Endothelial cell of umbilical vein (primary cell): Measurements from ENCODE around the gene ANGPTL1. TPM values are rescaled to one million over a fixed set of nuclear protein-coding genes. Genes with fewer than 3 reads are reported as not detected.

Experiments
- BruUV-seq: library from RNA; stranded (reverse); fragments of 400-500 nt; replicated peaks from 2 replicates; lab custom pipeline; 2021; lab: Mats Ljungman, UMichigan
- CTCF ChIA-PET: fragments of 300-600, 350-600 bp; sonication (Branson Sonifier 250); formaldehyde crosslinking; loops from one replicate; lab custom pipeline; 2021; ENCODE audit warnings: antibody characterized with exemption, inconsistent platforms; lab: Charles Lee
- POLR2A ChIA-PET: fragments of 300-600, 350-600 bp; sonication (Branson Sonifier 250); formaldehyde crosslinking; loops from one replicate; lab custom pipeline; 2021; ENCODE audit warnings: antibody characterized with exemption, inconsistent platforms; lab: Charles Lee
- DNase-seq: peaks from one replicate; pipeline ENCODE4 v3.0.0-alpha.2; 2011; ENCODE audit warnings: low read depth, low spot score
- FAIRE-seq: peaks from 2 replicates; lab custom pipeline; 2011; peaks lifted over from hg19 to GRCh38; lab: Jason Lieb, UNC
- H2AFZ ChIP-seq: 2 replicates; pipeline ENCODE4 v1.6.0; 2012; ENCODE audit warnings: low read depth, low read length, control low read depth, inconsistent platforms
- H3K27ac ChIP-seq: 2 replicates; pipeline ENCODE4 v1.5.1; 2011; ENCODE audit warnings: low read depth, mild to moderate bottlenecking, control low read depth, low read length, moderate library complexity; ENCODE audit not compliant: insufficient read depth
- H3K27me3 ChIP-seq, 2 experiments: 2 replicates each; pipeline versions ENCODE4 v1.6.0 to v1.6.1; 2011; ENCODE audit warnings: low read length in 2 of 2, mixed read lengths in 1 of 2; ENCODE audit not compliant: control insufficient read depth in 2 of 2, insufficient read depth in 2 of 2
- H3K36me3 ChIP-seq, 2 experiments: 2 replicates in 1 of 2; 3 replicates in 1 of 2; pipeline ENCODE4 v1.5.1; 2011; ENCODE audit warnings: low read length in 2 of 2, mild to moderate bottlenecking in 1 of 2, moderate library complexity in 1 of 2; ENCODE audit not compliant: control insufficient read depth in 2 of 2, insufficient read depth in 2 of 2; ENCODE audit errors: extremely low read depth in 1 of 2
- H3K4me1 ChIP-seq: 3 replicates; pipeline ENCODE4 v1.5.1; 2011; ENCODE audit warnings: mild to moderate bottlenecking, low read length; ENCODE audit not compliant: control insufficient read depth, insufficient read depth; ENCODE audit errors: extremely low read depth
- H3K4me2 ChIP-seq: 2 replicates; pipeline ENCODE4 v1.6.1; 2011; ENCODE audit warnings: low read length, control low read depth, mixed read lengths; ENCODE audit not compliant: insufficient read depth
- H3K4me3 ChIP-seq, 3 experiments: fragments of 200-600 bp in 1 of 3; sonication (generic), shearing (Covaris generic) in 1 of 3; replicated peaks in 1 of 3; 2 replicates each; pipeline ENCODE4 v1.5.1; 2011 to 2016; ENCODE audit warnings: control low read depth in 3 of 3, low read length in 3 of 3, mild to moderate bottlenecking in 2 of 3, inconsistent platforms in 1 of 3, low read depth in 1 of 3, moderate library complexity in 1 of 3; ENCODE audit not compliant: insufficient read depth in 1 of 3
- H3K79me2 ChIP-seq: 2 replicates; pipeline ENCODE4 v1.6.0; 2012; ENCODE audit warnings: low read length, inconsistent platforms; ENCODE audit not compliant: control insufficient read depth, insufficient read depth
- H3K9ac ChIP-seq: replicated peaks from 2 replicates; pipeline ENCODE3; 2011; ENCODE audit warnings: low read length, control low read depth; ENCODE audit not compliant: insufficient read depth; ENCODE audit errors: extremely low read depth
- H3K9me1 ChIP-seq: replicated peaks from 3 replicates; pipeline ENCODE4 v1.6.0; 2011; ENCODE audit warnings: mild to moderate bottlenecking, low read length; ENCODE audit not compliant: control insufficient read depth, insufficient read depth; ENCODE audit errors: extremely low read depth
- H3K9me3 ChIP-seq: replicated peaks from 2 replicates; pipeline ENCODE4 v1.5.1; 2012; ENCODE audit warnings: low read length, inconsistent platforms; ENCODE audit not compliant: control insufficient read depth, insufficient read depth
- H4K20me1 ChIP-seq: replicated peaks from 2 replicates; pipeline ENCODE3; 2011; ENCODE audit warnings: mild to moderate bottlenecking, low read length; ENCODE audit not compliant: control insufficient read depth, insufficient read depth; ENCODE audit errors: extremely low read depth
- EZH2 ChIP-seq: IDR thresholded peaks from 2 replicates; pipeline ENCODE4 v1.6.1; 2012; ENCODE audit warnings: borderline replicate concordance, low read depth, mild to moderate bottlenecking, moderate library complexity, low read length, inconsistent platforms; ENCODE audit not compliant: severe bottlenecking
- FOS ChIP-seq: IDR thresholded peaks from 2 replicates; pipeline ENCODE4 v1.6.1; 2011; ENCODE audit warnings: mild to moderate bottlenecking, low read length, moderate library complexity, borderline replicate concordance; ENCODE audit not compliant: insufficient read depth
- GATA2 ChIP-seq: IDR thresholded peaks from 2 replicates; pipeline ENCODE4 v1.7.0; 2011; ENCODE audit warnings: low read depth, mild to moderate bottlenecking, moderate library complexity, mixed read lengths, low read length; ENCODE audit not compliant: insufficient read length, insufficient read depth
- JUN ChIP-seq: IDR thresholded peaks from 2 replicates; pipeline ENCODE4 v1.6.1; 2011; ENCODE audit warnings: borderline replicate concordance, low read depth; ENCODE audit not compliant: insufficient read length, insufficient read depth
- MYC ChIP-seq: IDR thresholded peaks from one replicate; pipeline ENCODE4 v1.6.1; 2011; ENCODE audit warnings: mild to moderate bottlenecking, low read depth, low read length
- POLR2A ChIP-seq: IDR thresholded peaks from 2 replicates; pipeline ENCODE4 v1.6.1; 2012; ENCODE audit warnings: low read depth, mild to moderate bottlenecking, control low read depth, low read length
- POLR2AphosphoS5 ChIP-seq: IDR thresholded peaks from 2 replicates; pipeline ENCODE4 v1.6.1; 2012; ENCODE audit warnings: low read depth, mild to moderate bottlenecking, control low read depth, low read length, moderate library complexity; ENCODE audit not compliant: insufficient read depth
- dilution Hi-C: fragments of 300-500 bp; cut with MboI; formaldehyde crosslinking; loops from one replicate; pipeline ENCODE4 v1.15.0; 2019; ENCODE audit warnings: low sequenced_read_pairs; ENCODE audit not compliant: extremely low pct_ligation_motif_present
- intact Hi-C: fragments of 100-400 bp; cut with micrococcal nuclease; formaldehyde crosslinking; loops from one replicate; pipeline ENCODE4 v1.10.0; 2022
- polyA plus RNA-seq, 4 experiments: library from polyadenylated mRNA; depleted of rRNA in 3 of 4; stranded (reverse) in 3 of 4; unstranded in 1 of 4; fragments of >200 nt; gene quantifications; 2 replicates each; pipeline versions ENCODE4 v1.2.1 to v1.2.3, GENCODE V29; 2011 to 2012; ENCODE audit warnings: missing spikeins in 1 of 4
- total RNA-seq: library from RNA; stranded (reverse); gene quantifications from 2 replicates; pipeline ENCODE4 v1.2.3, GENCODE V29; 2021
- TF ChIP-seq, protein P1 (sequence below), 2 donors: IDR thresholded peaks; 1 replicate in 1 of 2; 2 replicates in 1 of 2; pipeline ENCODE4 v1.5.1; 2011; ENCODE audit warnings: low read length in 2 of 2, mild to moderate bottlenecking in 2 of 2, moderate library complexity in 2 of 2, control low read depth in 1 of 2, inconsistent platforms in 1 of 2, low read depth in 1 of 2; ENCODE audit not compliant: insufficient read depth in 1 of 2; ENCODE audit errors: extremely low read depth in 1 of 2
- TF ChIP-seq, protein P2 (sequence below): IDR thresholded peaks from 2 replicates; pipeline ENCODE4 v1.6.1; 2011; ENCODE audit not compliant: insufficient read depth, insufficient read length

The ANGPTL1 gene
- total and polyA plus RNA-seq, 2 donors (not counting 3 experiments of a cell fraction or from before 2014, with no cell fraction given): 0.15 TPM; not detected in 1

DNA sequence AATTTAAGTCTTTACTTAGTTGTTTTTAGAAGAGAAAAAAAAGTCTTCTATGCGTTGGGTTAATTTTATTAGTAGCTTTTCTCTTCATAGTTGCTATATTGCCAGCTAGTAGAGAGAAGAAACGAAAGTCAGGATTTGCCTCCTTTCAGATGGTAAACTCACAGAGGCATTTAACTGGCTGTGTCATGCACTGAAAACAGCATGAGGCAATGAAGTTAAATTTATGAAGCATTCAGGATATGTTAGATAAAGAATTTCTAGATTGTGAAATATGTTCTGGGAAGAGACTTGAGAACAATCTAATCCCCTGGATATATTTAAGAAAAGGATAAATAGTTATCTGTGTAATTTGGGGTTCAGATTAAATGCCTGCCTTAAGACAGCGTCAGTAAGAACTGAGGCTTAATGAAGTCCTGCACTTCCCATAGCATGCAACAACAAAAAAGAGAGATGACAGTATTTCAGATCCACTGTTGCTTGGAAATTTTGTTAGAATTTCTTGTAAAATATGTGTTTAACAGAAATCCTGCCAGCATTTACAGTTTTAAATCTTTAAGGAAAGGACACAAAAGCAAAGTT, 1.7 kb downstream of the ANGPTL1 start:
- Histone ChIP-seq H3K9ac (no peak overlapping the region), H3K27me3 (no peaks in the 10 kb centered on the region), H3K36me3 (no peaks in the 10 kb centered on the region), H3K4me2 (no peak overlapping the region), H3K4me1 (peaks cover 37% of the 10 kb centered on the region), H4K20me1 (peaks cover 3% of the 10 kb centered on the region), H3K27ac (no peak overlapping the region), H3K9me3 (no peaks in the 10 kb centered on the region), H2AFZ (no peak overlapping the region), H3K79me2 (no peaks in the 10 kb centered on the region), H3K9me1 (no peaks in the 10 kb centered on the region), H3K4me3 (no peak overlapping the region)
- FAIRE-seq: no peak
- no TSS peak for BruUV-seq
- CTCF ChIA-PET: interaction anchor here (1.2 to 5.9 kb wide), 3 partner anchors 11 to 133 kb away, joined by 4 to 17 read pairs (median 10); no protein-coding TSS in a partner anchor
- POLR2A ChIA-PET: interaction anchor here (1.1 kb wide), 1 partner anchor 11 kb away, joined by 3 read pairs; no protein-coding TSS in a partner anchor
- intact Hi-C loops: no loop called here
- dilution Hi-C loops: no loop called here
- TF ChIP-seq EZH2 (no peak), FOS (no peak), POLR2A (no peak), JUN (no peak), GATA2 (no peak), MYC (no peak), POLR2AphosphoS5 (no peak)
- TF ChIP-seq, protein P1, sequence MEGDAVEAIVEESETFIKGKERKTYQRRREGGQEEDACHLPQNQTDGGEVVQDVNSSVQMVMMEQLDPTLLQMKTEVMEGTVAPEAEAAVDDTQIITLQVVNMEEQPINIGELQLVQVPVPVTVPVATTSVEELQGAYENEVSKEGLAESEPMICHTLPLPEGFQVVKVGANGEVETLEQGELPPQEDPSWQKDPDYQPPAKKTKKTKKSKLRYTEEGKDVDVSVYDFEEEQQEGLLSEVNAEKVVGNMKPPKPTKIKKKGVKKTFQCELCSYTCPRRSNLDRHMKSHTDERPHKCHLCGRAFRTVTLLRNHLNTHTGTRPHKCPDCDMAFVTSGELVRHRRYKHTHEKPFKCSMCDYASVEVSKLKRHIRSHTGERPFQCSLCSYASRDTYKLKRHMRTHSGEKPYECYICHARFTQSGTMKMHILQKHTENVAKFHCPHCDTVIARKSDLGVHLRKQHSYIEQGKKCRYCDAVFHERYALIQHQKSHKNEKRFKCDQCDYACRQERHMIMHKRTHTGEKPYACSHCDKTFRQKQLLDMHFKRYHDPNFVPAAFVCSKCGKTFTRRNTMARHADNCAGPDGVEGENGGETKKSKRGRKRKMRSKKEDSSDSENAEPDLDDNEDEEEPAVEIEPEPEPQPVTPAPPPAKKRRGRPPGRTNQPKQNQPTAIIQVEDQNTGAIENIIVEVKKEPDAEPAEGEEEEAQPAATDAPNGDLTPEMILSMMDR (IDR thresholded peaks at IDR 0.05; ENCODE audit: extremely low read depth in 1 of 2, insufficient read depth in 1 of 2, low read depth in 1 of 2, low read length in 2 of 2): no peak
- TF ChIP-seq, protein P2, sequence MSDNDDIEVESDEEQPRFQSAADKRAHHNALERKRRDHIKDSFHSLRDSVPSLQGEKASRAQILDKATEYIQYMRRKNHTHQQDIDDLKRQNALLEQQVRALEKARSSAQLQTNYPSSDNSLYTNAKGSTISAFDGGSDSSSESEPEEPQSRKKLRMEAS: no peak
- peak; percentile 35 for DNase-seq
